NCI-H1417 treated with DMSO at 0.1 percent for 48 hours (cell line): ENCODE data around the gene STXBP6.
"Not testable (repeated sequence)": the region's sequence is repeated elsewhere in the genome, so short reads cannot be mapped to it uniquely, and the experiment has no call there.

Experiments
- DNase-seq: peaks from one replicate; lab custom pipeline; 2025; lab: John Stamatoyannopoulos, UW

STXBP6 gene

DNA sequence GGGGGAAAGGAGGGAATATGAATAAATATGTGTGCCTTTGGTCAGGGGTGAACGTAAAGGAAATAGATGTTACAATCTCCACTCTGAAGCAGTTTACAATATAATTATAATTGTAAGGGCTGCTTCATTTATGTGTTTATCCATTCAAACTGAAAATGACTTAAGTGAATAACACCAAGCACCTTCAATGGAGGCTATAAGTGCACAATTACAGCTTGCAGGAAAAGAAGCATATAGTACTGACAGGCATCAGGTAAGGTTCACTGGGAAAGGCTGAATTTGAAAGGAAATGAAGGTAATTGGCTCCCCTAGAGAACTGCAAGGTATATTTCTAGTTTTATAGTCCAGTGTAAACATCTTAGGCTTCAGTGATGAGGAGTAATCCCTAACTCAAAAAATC lies 192.7 kb downstream of the STXBP6 start:
- DNase-seq = peak; percentile 86

DNA sequence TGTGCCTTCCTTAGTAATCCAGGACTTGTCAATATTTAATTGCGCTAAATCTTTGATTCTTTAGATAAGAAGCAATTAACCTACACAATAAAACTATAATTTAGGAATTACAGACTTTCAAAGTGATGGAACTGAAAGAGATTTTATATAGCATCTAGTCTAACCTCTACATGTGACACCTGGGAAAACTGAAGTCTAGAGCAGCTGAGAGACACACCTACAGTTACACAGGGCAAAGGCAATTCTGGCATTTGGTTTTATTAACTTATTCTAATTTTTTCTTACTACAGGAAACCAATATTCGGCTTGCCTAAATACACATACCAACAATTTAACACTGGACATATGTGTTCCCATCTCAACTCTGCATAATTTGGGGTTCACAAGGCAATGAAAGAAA lies 196.5 kb downstream of the STXBP6 start:
- DNase-seq = no peak

DNA sequence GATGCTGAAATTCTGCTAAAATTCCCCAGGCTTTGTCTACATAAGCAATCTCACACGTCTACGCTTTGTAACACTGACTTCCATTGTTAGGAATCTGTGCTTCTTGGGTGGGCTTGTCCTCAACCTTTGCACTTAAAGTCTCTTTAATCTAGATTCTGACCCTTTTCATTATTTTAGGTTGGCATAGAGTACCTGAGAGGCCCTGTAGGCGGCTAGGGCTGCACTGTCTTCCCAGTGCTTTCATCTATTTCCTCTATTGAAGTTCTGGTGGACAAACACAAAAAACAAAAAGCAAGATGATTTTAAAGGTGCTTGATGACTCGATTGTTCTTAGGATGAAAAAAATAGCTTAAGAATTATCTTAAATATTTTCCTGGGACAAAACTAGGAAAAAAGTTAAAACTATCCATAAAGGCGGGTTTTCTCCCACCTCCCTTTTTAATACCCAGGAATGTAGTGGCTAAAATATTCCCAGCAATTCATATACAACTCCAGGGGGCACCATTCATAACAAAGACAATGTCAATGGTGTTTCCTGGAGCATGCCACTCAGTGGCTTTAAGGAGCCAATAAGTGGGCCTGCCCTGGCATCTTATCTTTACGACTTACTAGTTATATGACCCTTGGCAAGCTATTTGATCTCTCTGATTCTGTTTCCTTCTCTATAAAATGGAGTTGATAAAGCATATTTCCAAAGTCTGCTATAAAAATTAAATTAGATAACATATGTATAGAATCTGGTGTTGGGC lies 197.5 kb downstream of the STXBP6 start:
- DNase-seq = no peak

DNA sequence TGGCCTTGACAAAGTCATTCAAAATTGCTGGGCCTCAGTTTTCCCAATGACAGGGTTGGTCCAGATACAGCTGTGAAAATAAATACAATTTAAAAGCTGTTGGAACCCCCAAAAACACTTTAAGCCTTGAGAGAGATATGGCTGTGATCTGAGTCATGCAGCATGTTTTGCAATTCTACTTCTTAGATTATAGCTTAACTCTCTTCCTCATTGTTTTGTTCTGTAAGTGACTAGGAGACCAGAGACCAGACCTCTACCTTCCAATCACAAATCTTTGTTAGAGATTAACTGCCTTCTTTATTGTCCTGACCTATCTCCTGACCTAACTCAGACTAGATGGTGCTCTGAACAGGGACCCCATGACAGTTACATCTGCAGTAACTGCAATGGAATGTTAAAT lies 198.1 kb downstream of the STXBP6 start:
- DNase-seq = no peak

DNA sequence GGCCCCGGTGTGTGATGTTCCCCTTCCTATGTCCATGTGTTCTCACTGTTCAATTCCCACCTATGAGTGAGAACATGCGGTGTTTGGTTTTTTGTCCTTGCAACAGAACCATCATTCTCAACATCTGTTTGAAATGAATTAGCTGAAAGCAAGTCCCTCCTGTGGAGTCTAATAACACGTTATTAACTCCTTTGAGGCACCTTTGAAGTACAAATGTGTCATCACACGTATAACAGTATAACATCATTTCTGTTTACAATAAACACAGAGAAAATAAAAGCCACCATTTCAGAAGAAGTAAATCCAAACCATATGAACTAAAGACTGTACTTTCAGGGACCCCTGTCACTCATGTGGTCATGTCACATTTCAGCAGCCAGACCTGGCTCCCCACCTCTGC lies 198.5 kb downstream of the STXBP6 start:
- peak; percentile 25 for DNase-seq

DNA sequence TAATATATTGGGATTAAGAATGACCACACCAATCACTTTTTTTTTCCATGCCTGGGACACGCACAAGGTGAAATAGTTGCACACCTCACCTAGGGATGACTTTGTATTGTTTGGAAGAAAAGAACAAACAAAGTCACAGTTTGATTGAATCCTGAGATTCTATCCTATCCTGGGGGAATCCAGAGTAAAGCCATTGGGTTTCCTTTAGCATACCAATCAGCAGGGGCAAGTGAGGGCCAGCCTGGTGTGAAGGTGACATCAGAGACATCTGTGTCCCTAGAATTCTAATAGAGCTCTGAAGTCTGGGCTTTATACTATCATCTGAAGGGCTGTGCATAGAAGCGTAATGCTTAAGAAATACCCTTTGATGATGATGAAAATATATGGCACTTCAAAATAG lies 199.9 kb downstream of the STXBP6 start:
- DNase-seq = no peak

DNA sequence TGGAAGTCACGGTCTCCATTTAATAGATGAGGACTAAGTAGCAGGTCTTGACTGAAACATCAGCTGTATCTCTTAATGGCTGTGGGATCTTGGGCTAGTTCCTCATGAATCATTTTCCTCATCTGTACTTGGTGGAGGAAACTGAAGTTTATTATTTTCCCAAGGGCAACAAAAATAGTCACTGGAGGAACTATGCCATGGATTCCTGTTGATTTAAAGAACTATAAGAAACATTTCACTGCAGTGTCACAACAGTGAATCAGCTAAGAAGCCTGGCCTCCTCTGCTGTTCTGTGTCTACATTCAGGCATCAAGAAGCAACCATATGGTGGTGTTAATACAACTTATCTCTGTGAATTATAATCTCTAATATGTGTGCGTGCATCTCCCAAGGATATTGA lies 200.5 kb downstream of the STXBP6 start:
- DNase-seq = no peak

DNA sequence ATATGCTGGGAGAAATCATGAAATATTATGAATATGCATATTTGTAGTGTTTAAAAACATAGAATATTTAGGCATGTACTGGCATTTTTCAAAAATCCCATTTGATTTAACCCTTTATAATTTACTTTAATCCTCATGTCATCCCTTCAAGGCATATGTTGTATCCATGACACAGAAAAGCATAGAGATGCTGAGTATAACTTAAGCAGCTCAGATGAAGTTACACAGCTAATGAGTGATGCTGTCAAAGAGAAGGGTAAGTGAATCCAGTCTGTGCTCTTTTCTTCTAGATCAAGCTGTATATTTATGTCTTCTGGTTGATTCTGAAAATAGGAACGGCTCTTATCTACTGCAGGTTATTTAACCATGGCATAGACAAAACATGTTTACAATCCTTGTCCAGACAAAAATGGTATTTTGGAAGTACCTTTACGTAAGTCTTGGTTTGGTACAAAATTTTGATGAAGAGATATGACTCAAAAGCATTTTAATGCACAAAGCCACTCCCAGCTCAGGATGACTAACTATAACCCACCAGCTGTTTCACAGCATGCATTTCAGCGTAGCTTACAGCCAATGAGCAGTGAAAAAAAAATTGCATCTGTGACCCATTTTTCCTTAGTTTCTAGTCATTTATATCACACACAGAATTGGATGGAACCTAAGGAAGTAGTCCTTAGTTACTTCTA lies 201.7 kb downstream of the STXBP6 start:
- DNase-seq = no peak

DNA sequence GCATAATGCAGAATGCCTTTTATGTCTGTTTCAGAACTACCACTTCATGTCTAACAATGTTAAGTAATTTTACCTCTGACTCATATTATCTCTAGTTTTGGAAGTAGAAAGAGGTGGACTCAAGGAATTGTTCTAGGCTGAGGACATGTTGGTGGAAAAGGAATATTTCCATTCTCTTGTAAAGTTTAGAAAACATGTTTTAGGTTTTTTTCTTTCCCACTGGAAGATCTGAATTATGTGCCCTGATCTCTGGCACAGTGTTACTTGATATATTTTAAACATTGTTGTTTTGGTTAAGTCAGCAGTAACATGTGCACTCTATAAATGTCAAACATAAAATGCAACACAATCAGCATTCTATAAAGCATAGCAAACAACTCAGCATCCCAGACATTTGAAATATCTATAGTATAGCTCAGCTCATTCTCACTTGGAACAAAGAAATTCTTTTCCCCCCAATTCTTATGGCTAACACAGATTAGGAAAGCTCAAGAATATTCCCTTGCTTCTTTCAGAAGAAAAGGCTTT lies 202.3 kb downstream of the STXBP6 start:
- no peak for DNase-seq

DNA sequence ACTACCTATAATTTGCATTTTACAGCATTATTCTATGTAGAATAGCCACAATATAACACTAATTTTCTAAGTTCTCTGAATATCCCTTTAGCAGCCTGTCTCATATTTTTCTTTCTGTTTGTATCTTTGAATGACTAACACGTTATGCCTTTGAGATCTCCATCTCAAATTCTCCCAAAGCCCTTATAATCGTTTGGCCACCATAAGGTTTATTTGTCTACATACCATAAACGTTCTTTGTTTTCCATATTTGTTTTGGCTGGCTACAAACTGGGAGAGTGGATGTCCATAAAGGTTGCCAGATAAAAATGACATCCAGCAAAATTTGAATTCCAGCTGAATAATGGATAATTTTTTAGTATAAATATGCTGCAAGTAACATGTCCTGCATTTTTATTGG lies 203.7 kb downstream of the STXBP6 start:
- no peak for DNase-seq

DNA sequence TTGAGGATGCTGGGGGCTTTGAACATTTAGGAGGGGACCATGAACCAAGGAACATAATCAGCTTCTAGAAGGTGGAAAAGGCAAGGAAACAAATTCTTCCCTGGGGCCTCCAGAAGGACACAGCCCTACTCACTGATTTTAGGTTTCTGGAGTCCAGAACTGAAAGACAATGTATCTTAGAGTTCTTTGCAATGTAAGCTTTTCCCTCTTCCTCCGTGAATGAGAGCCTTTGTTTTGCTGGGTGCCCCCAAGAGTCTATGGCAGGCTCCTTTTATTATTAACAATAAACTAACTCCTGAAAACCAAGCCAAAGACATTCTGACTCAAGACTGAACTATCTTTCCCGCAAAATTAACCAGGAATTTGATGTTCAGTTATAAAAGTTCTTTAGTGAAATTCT lies 204.1 kb downstream of the STXBP6 start:
- DNase-seq = no peak

DNA sequence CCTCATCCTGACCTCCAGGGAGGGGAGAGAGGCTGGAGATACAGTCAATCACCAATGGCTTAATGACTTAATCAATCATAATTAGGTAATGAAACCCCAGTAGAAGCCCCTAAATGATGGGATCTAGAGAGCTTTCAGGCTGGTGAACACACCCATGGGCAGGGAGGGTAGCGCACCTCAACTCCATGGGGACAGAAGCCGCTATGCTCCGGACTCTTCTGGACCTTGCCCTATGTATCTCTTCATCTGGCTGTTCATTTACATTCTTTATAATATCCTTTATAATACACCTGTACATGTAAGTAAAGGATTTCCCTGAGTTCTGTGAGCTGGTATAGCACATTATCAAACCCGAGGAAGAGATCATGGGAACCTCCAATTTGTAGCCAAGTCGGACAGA lies 205.9 kb downstream of the STXBP6 start:
- DNase-seq = no peak

DNA sequence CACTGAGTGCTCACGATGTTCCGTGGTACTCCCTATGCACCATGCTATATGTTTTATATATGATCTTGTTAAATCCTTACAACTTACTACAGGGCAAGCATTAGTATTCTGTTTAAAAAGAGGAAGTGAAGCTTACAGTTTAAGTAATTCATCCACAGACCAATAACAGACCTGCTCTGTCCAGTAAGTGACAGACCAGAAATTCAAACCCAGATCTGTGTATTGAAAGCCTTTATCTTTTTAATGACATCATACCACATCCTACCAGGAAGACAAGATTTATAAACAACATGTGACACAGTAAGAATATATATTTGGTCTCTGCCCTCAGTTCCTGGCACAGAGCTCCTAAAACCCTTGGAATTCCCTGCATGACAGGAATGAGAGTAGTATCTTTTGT lies 206.5 kb downstream of the STXBP6 start:
- DNase-seq = no peak

DNA sequence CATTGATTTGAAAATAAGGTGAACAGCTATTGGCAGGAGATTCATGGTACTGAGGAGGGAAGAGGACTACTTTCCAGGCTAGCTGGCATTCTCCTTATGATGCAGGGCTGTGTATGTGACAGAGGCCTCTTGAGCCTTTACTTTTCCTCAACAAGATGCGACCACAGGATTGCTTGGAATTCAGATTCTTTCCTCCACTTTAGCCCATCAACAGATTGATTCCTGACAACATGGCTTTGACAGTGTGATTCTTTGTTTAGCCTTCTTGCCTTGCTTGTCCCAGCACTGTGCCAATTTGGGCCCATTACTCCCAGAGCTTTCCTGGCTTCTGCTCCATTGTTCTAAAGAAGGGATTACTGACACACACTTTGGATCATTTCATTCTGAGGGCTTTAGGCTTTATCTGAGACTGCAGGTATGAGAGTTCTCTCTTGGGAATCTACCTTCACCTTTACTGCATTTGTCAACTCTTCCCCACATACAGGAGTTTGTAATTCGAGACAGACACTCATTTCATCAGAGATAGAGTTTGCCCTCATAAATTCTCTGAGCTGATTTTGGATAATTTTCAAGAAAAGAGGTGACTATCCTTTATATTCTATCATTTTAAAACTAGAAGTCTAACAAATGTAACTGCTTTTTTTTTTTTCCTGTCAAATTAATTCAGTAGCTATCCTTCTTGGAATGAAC lies 209.6 kb downstream of the STXBP6 start:
- no peak for DNase-seq

DNA sequence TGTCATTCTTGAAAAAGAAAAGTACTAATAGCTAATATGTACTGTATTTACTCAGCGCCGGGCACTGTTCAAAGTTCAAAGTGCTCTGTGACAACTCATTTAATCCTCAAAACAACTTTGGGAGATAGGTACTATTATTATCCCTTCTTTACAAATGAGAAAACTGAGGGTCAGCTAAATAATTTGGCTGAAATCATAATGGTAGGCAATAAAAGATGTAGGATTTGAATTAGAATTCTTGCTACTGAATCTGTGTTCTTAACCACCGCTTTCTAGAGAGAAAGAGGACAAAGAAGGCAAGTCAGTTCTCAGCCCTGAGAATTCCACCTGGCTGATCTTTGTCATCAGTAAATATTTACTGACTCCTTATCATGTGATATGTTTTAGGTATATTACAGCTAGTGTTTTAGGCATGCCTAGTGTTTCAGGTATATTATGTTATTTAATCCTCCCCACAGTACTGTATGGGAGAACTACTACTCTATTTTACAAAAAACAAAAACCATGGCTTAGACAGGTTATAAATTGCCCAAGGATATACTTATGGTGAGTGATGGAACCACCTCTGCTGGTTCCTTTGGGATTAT lies 210.2 kb downstream of the STXBP6 start:
- no peak for DNase-seq

DNA sequence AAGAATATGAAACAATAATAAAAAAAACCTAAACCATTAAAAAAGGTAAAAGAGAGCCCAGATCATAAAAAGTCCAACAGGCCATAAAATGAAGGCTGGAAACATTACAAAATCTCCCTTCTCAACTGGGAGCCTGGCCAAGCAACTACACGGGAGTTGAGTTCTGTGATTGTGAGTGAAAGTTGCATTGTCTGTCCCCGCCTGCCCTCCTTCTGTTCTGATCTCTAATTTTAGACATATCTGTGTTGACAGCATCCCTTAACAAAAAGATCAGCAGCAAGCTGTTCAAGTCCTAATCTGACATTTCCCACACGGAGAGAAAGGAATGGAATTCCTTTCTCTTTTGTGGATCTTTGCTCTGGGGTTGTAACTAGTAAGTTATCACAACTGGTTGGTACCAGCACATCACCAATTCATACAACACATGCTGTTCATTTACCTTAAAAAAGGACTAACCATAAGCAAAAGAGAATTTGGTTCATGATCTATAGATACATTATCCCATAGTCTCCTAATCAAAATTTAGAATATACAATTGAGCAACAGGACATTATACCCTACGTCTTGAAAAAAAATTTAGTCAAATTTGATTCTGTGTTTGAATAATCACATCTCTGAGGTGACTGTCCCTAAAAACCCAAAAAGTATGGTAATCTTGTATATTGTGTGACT lies 210.9 kb downstream of the STXBP6 start:
- DNase-seq = no peak

DNA sequence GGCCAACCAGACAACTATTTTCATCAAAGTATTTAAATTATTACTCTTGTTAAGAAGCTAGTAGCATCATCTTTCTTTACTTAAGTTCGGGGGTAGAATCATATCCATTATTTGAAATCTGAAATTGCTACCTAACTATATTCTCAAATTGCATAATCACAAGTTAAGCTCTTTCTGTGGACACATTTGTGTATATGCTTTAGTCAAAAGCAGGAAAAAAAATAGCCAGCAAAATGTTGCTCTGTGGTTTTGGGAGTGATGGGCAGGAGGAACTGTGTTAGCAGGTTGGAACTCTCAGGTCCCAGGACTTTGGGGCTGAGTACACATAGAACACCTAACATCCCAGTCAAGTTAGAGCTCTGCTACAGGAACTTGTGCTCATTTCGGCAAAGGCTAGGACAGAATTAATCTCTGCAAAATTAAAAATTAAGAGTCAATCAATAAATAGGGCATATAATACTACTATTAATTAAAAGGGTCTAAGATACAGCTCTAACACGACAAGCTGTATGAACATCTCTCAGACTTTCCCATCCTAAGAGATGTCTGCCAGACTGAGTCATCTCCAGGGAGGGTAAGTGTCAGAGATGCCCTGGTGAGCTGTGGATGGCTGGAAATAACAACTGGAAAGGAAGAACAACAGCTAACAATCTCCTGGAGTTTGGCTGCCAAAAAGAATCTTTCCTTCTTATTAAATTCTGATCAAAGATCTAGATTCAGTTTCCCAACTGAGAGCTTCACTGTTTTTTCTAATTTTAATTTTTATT lies 212.5 kb downstream of the STXBP6 start:
- DNase-seq = no peak

DNA sequence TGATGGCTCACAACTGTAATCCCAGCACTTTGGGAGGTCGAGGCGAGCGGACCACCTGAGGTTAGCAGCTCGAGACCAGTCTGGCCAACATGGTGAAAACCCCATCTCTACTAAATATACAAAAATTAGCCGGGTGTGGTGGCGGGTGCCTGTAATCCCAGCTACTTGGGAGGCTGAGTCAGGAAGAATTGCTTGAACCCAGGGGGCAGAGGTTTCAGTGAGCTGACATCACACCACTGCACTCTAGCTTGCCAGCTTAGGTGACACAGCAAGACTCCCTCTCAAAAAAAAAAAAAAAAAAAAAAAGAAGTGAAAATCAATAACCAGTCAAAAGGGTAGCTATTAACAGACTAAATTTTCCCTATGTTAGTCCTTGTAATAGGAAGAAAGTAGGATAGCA lies 213.6 kb downstream of the STXBP6 start:
- not testable (repeated sequence) for DNase-seq

DNA sequence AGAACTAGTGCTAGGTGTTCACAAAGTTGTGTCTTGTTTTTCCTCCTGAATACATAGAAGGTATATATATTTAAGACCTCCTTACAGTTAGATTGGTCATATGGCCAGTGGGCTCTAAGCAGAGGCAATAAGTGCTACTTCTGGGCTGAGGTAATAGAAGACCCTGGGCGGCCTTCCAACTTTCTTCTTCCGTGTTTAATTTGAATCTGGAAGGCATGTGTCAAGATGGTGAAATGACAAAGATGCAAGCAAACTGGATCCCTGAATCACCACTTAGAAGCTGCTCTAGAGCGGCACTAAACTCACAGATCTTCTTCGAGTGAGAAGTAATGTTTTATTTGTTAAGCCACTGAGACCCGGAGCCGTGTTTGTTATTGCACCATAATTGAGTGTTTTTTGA lies 215.0 kb downstream of the STXBP6 start:
- no peak for DNase-seq

DNA sequence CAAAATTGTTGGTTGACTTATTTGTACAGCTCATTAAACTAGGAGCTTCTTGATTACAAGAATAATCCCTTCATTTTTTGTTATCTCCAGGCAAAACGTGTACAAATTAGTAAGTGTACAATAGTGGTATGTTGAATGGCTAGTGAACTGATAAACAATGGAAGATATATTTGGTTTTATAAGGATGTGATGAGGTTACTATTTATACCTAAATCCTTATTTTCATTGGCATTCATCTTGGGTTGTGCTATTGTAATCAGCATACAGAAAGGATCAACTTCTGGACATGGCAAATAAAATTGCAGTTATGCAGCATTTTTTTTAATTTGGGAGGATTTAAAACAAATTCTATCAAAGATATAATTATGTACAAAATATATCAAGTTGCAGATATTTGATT lies 216.6 kb downstream of the STXBP6 start:
- no peak for DNase-seq

DNA sequence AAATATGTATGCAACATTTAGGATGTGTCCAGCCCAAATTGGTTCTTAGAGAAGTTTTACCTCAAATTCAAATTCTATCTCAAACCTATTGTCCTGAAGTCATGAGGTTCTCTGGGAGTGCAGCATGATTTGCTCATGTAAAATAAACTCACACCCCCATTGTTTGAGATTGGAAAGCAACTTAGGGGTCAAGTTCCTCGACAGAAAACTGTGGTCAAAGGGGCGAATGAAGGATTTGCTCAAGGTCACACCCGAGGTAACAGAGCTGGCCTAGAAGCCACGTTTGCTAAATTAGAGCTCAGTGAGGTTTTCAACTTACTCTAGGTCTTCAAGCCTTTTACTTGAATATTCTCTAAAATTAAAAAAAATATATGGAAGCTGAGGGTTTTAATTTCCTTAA lies 218.3 kb downstream of the STXBP6 start:
- no peak for DNase-seq
